IPS-NIHi11 (cell line): ENCODE data around the gene CCDC148.

Experiments used
- DNase-seq: peaks from one replicate; pipeline ENCODE4 v3.0.0; 2012; ENCODE audit warnings: mixed read lengths, low spot score

The CCDC148 gene

GRCh38 chr2:158414538-158414937 is 42.0 kb downstream of the CCDC148 start:
- no peak for DNase-seq

DNA sequence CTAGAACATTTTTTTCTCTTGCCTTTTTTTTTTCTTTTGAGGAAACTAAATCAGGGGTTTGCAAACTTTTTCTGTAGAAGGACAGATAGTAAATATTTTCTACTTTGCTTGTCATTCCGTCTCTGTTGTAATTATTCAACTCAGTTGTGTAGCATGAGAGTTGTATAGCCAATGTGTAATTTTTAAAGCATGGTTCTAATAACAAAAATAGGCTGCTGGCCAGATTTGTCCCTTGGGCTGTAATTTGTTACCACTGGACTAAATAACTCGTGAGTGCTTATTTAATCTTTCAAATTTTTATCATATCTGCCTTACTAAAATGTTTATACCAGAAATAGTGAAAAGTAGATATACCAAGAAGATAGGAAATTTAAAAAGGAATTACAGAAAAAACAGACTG is 43.0 kb downstream of the CCDC148 start:
- no peak for DNase-seq

DNA sequence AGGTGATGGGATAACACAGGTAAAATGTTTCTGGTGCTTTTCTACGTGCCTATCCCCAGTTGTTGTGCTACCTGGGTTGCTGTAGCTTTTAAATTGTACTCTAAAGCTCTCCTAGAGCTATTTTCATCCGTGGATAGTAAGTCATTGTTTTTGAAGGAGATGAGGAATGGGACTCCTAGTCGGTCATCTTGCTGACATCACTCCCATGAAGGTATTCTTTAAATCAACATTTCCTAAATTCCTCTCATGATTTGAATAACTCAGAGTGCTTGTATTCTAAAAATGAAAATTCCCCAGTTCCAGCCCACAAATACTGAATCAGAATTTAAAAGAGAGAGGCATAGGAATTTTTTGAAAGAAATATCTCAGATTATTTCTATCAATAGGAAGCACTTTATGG is 44.3 kb downstream of the CCDC148 start:
- no peak for DNase-seq

GRCh38 chr2:158411748-158412147 is 44.8 kb downstream of the CCDC148 start:
- no peak for DNase-seq

DNA sequence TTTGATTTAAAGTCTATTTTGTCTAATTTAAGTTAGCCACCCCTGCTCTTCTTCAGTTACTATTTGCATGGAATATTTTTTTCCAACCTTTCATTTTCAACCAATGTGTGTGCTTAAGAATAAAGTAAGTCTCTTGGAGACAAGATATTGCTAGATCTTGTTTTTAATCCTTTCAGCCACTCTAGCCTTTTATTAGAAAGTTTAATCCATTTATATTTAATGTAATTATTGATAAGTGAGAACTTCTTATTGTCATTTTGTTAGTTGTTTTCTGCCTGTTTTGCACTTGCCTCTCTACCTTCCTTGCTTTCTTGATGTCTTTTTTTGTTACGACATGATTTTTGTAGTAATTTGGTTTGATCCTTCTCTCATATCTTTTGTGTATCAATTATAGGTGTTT is 46.4 kb downstream of the CCDC148 start:
- no peak for DNase-seq

DNA sequence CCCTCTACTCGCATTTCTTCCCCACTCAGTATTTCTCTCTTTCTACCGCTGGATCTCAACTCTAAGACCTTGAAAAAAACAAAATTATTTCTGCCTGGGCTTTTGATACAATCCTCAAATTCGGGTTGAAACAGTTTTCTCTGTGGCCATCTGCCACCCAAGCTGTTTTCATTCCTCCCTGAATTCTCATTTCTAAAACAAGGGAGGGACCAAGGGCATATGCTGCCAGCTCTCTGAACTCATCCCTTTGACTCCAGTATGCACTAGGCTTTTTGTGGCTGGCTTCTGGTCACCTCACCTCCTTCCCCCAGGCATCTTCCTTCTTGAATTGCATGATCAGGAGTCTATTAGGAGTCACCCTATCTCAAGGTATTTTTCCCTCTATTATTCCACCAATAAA is 49.5 kb downstream of the CCDC148 start:
- DNase-seq, result no peak

- no peak for DNase-seq
These were observed 51.2 kb downstream of the CCDC148 start for GRCh38 chr2:158405341-158405740.

DNA sequence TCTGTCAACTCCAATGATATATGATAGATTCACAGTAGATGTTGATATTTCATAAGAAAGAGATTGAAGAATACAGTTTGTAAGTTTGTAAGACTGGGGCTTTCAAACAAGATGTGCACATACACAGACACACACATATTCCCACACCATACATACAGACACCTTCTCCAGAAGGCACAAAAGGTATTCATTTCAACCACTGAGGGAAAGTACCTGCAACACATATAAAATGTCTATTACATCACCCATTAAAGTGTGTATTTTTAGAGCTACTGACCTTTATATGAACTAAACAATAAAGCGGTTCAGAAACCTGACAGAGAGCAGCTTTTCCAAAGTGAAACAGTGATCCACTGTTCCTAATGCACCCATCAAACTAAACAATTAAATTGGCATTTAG is 53.3 kb downstream of the CCDC148 start:
- no peak for DNase-seq

DNA sequence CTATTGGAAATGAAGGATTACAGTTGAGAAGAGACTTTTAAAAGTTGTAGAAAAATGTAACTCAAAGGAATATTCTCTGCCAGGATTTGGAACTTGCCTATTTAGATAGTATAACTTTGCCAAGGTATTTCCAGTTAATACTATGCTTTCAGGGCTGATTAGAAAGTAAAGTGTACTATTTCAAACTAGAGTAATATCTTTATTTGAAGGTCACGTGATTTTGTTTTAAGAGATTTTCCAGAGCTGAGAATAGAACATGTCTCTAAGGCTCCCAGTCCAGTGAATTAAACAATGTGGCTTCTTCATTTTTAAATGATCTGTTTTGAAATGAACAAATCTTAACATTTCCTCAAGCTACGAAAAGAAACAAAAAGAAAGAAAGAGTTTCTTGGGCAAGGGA is 53.9 kb downstream of the CCDC148 start:
- DNase-seq, result no peak

DNA sequence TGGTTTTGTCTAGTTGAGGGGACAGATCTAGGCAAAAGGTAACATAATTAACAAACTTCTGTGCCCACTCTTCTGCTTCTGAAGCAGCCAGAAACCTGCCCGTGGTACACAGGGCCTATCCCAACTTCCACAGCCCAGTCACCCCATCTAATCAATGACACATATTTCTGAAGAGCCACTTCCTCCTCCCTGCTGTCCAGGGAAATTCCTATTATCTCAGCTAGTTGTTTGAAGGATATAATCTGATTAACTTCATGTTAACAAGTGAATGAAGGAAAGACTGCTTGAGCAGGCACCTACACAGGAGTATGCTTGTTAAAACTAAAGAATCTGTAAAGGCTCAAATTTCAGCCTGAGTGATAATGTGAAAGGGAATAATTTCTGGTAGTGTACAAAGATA is 61.4 kb downstream of the CCDC148 start:
- no peak for DNase-seq

DNA sequence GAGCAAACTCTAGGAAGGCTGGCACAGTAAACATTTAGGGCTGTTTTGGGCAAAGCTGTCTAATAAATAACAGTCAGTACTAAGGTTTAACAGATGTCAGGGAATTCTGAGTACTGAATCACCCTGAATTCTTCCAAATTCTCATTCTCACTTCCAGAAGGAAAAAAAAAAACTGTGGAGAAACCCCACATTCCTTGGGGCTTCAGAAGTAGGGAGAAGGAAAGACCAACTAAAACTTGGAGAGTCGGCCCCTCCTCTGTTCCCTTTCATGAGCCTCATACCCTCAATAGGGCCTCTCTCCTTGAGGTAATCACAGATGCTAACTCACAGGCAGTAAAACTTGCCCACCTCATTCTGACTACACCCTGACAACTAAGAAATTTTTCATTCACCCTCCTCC is 62.1 kb downstream of the CCDC148 start:
- no peak for DNase-seq

DNA sequence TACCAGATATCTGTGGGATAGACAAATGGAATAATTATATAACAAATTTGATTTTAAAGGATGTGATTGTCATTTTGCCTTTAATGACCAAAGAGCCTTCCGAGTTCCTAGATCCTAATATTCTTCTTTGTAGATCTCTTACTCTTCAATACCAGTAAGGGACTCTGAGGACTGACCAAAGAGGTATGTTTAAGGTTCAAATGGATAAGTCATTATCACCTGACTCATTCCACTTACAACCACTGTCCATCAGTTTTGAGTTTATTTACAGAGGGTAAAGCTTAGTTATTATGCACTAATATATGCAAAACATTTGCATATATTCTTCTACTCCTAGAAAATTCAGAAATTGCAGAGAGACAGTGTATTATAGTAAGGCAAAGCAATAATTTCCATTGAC is 62.7 kb downstream of the CCDC148 start:
- DNase-seq, result no peak

GRCh38 chr2:158392687-158393086 is 63.9 kb downstream of the CCDC148 start:
- DNase-seq, result no peak

DNA sequence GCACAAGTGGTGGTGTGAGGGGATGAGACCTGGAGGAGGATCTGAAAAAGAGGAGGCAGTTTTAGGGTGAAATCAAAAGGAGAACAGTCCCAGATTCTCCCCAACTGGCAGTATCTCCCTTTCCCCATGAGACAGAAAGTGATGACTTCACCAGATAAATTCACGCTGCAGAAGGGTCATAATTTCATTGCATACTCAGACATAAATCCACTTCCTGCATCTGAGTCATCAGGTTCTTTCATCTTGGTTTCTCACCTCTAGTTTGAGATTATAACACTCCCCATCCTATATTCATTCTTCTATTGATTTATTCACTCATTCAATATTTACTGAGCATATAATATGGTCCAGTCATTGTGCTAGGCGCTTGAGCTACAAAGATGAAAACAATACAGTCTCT is 64.7 kb downstream of the CCDC148 start:
- no peak for DNase-seq

GRCh38 chr2:158391361-158391760 is 65.2 kb downstream of the CCDC148 start:
- no peak for DNase-seq

- DNase-seq, result no peak
These were observed 68.4 kb downstream of the CCDC148 start for GRCh38 chr2:158388159-158388558.

DNA sequence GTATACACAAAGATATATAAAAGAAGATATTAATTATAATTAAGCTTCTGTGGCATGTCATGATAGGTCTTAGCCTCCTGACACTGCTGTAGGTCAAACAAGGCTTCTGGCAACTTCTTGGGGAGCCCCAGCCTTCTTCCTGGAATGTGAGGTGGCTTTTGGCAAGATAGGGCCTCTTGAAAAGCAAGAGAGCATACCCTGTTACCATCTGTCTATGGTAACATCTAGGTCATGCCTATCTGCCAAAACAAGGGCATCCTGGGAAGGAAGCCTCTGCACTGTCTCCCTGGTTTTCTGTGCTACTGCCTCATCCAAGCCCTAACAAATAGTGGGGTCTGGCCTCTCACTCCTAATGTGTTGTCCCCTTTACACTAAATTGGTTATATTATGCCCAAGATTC is 70.9 kb downstream of the CCDC148 start:
- no peak for DNase-seq

GRCh38 chr2:158381978-158382377 is 74.6 kb downstream of the CCDC148 start:
- no peak for DNase-seq

GRCh38 chr2:158381205-158381604 is 75.3 kb downstream of the CCDC148 start:
- no peak for DNase-seq

DNA sequence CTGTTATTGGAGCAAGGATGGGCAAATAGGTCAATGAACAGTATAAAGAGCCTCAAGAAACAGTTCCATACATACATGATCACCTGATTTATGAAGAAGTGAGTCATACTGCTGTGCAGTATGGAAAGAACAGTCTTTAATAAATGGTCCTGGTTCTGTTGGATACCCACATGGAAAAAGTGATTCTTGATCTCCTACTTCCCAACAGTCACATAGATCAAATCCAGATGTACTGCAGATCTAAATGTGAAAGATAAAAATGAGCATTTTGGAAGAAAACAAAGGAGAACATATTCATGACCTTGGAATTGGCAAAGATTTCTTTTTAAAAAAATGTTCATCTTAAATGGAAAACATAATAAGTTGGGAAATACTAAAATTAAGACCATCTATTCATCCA is 75.8 kb downstream of the CCDC148 start:
- no peak for DNase-seq

GRCh38 chr2:158378926-158379325 is 77.6 kb downstream of the CCDC148 start:
- DNase-seq, result no peak

GRCh38 chr2:158366342-158366741 is 90.2 kb downstream of the CCDC148 start:
- DNase-seq, result peak; percentile 14

GRCh38 chr2:158359846-158360245 is 96.7 kb downstream of the CCDC148 start:
- DNase-seq, result peak; percentile 15

GRCh38 chr2:158357699-158358098 is 98.9 kb downstream of the CCDC148 start:
- no peak for DNase-seq

DNA sequence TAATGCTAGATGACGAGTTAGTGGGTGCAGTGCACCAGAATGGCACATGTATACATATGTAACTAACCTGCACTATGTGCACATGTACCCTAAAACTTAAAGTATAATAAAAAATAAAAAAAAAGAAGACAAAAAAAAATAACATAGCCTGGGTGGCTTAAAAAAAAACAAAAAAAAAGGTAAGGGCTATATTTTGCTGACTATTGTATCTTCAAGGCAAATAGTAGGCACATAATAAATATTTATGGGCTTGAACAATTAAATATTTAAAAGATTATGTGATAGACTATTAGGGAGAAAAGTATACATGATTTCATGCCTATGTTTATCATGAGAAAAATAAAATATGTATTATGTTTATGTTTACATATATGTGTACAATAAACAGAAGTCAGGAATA is 99.4 kb downstream of the CCDC148 start:
- no peak for DNase-seq
